ENCODE data around the gene NDRG4. TPM values are rescaled to one million over a fixed set of nuclear protein-coding genes. Genes with fewer than 3 reads are reported as not detected.

The NDRG4 gene
- total RNA-seq (2022; extraction: Qiagen RNA extraction; ENCODE audit: low read depth), result 24.2 to 29.8 TPM (median 28.1 TPM) in 5 replicates

GRCh38 chr16:58499615-58500351 lies at the start of gene NDRG4:
Gene NDRG4, plus strand, starts transcription at chr16:58500143. Its CDS starts 106 bp downstream, at chr16:58500249.

GRCh38 chr16:58515125-58515870 lies 15.4 kb downstream of the NDRG4 start, which contains the start of gene SETD6:
Gene SETD6, plus strand, starts transcription at chr16:58515517. Its CDS starts 21 bp downstream, at chr16:58515538.

Other genes starting within 250 kb of the NDRG4 start
- not detected in 5 replicates for gene PRSS54, start 205.1 kb upstream of the NDRG4 start, total RNA-seq (2022; extraction: Qiagen RNA extraction; ENCODE audit: low read depth)
- 22.5 to 24.6 TPM (median 24.2 TPM) in 5 replicates for gene GINS3, start 107.7 kb upstream of the NDRG4 start, total RNA-seq (2022; extraction: Qiagen RNA extraction; ENCODE audit: low read depth)
- 12.4 to 17.4 TPM (median 16.2 TPM) in 5 replicates for gene SETD6, start 15.4 kb downstream of the NDRG4 start, total RNA-seq (2022; extraction: Qiagen RNA extraction; ENCODE audit: low read depth)
- 122 to 169 TPM (median 138 TPM) in 5 replicates for gene CNOT1, start 129.7 kb downstream of the NDRG4 start, total RNA-seq (2022; extraction: Qiagen RNA extraction; ENCODE audit: low read depth)
- 17.0 to 19.8 TPM (median 18.7 TPM) in 5 replicates for gene SLC38A7, start 184.6 kb downstream of the NDRG4 start, total RNA-seq (2022; extraction: Qiagen RNA extraction; ENCODE audit: low read depth)
- 173 to 191 TPM (median 187 TPM) in 5 replicates for gene GOT2, start 234.2 kb downstream of the NDRG4 start, total RNA-seq (2022; extraction: Qiagen RNA extraction; ENCODE audit: low read depth)

Measured in A549 treated with DMSO at 1 μM for 4 hours (cell line).